Amniotic stem cell (primary cell): ENCODE measurements around the gene SMIM38.
A peak's percentile ranks its signal among the peaks of the same experiment; 100 is the strongest.

ENCODE experiments used
- DNase-seq: peaks from one replicate; lab custom pipeline; 2025; lab: John Stamatoyannopoulos, UW

The SMIM38 gene

GRCh38 chr11:69159150-69159852, 3.6 kb downstream of the SMIM38 start:
- no peak for DNase-seq

GRCh38 chr11:69160296-69161116, 4.8 kb downstream of the SMIM38 start:
- DNase-seq = no peak

GRCh38 chr11:69161117-69161407, 5.3 kb downstream of the SMIM38 start:
- no peak for DNase-seq

GRCh38 chr11:69162505-69162904, 6.8 kb downstream of the SMIM38 start:
- DNase-seq = no peak

- no peak for DNase-seq
Observed at GRCh38 chr11:69163842-69164241, 8.1 kb downstream of the SMIM38 start.

- no peak for DNase-seq
Observed at GRCh38 chr11:69164824-69165223, 9.1 kb downstream of the SMIM38 start.

GRCh38 chr11:69165775-69166174, 10.0 kb downstream of the SMIM38 start:
- no peak for DNase-seq

GRCh38 chr11:69166218-69167115, 10.7 kb downstream of the SMIM38 start:
- peak; percentile 78 for DNase-seq

GRCh38 chr11:69167130-69167915, 11.6 kb downstream of the SMIM38 start:
- DNase-seq = no peak

GRCh38 chr11:69167916-69168691, 12.4 kb downstream of the SMIM38 start:
- no peak for DNase-seq

GRCh38 chr11:69169479-69169878, 13.7 kb downstream of the SMIM38 start:
- no peak for DNase-seq

GRCh38 chr11:69170704-69171103, 15.0 kb downstream of the SMIM38 start:
- DNase-seq = no peak

- DNase-seq = no peak
Observed at GRCh38 chr11:69171476-69172240, 15.9 kb downstream of the SMIM38 start.

GRCh38 chr11:69172674-69173073, 16.9 kb downstream of the SMIM38 start:
- DNase-seq = no peak

- no peak for DNase-seq
Observed at GRCh38 chr11:69173331-69173730, 17.6 kb downstream of the SMIM38 start.

- no peak for DNase-seq
Observed at GRCh38 chr11:69173925-69174581, 18.3 kb downstream of the SMIM38 start.

- no peak for DNase-seq
Observed at GRCh38 chr11:69174841-69175240, 19.1 kb downstream of the SMIM38 start.

- DNase-seq = no peak
Observed at GRCh38 chr11:69178819-69179482, 23.2 kb downstream of the SMIM38 start.

- DNase-seq = no peak
Observed at GRCh38 chr11:69180226-69180625, 24.5 kb downstream of the SMIM38 start.
